Prostate gland (tissue), 2 donors: Measurements from ENCODE around the gene DDX17. TPM values are rescaled to one million over a fixed set of nuclear protein-coding genes. Genes with fewer than 3 reads are reported as not detected.

Source experiments
- DNase-seq: peaks from one replicate; pipeline ENCODE4 v3.0.0-alpha.2; 2019; ENCODE audit warnings: low spot score
- H3K27ac ChIP-seq, 2 donors: fragments of 200-600 bp; sonication (generic); 2 replicates each; pipeline ENCODE4 v1.5.1; 2017 to 2019
- H3K27me3 ChIP-seq: fragments of 200-600 bp; sonication (generic); replicated peaks from 2 replicates; pipeline ENCODE4 v1.5.1; 2019; ENCODE audit not compliant: insufficient read depth
- H3K36me3 ChIP-seq, 2 donors: fragments of 200-600 bp; sonication (generic); 1 replicate in 1 of 2; 2 replicates in 1 of 2; pipeline versions ENCODE4 v1.5.1 to v1.8.1; 2017 to 2019
- H3K4me1 ChIP-seq: fragments of 200-600 bp; sonication (generic); replicated peaks from 2 replicates; pipeline ENCODE4 v1.5.1; 2019
- H3K4me3 ChIP-seq, 2 donors: fragments of 200-600 bp; sonication (generic); 2 replicates each; pipeline ENCODE4 v1.5.1; 2017 to 2019
- H3K9me3 ChIP-seq: fragments of 200-600 bp; sonication (generic); 2 replicates; pipeline ENCODE4 v1.5.1; 2017
- POLR2A ChIP-seq: fragments of 450-650 bp; IDR thresholded peaks from one replicate; pipeline ENCODE4 v1.6.1; 2016; ENCODE audit warnings: antibody characterized with exemption, mild to moderate bottlenecking
- POLR2AphosphoS5 ChIP-seq: sonication (generic); formaldehyde crosslinking; IDR thresholded peaks from one replicate; pipeline ENCODE4 v1.6.1; 2017; ENCODE audit warnings: antibody characterized with exemption
- WGBS: methylation state at CpG from one replicate; pipeline ENCODE4 v1.1.5; 2018; 5-methylcytosine and 5-hydroxymethylcytosine counted together
- intact Hi-C: fragments of 100-400 bp; cut with DNase I; formaldehyde crosslinking; loops from one replicate; pipeline ENCODE4 v1.14.2; 2022
- total RNA-seq, 2 donors: library from RNA; depleted of rRNA; stranded (reverse); fragments of >200 nt; gene quantifications; one replicate each; pipeline ENCODE4 v1.1.0, GENCODE V29; 2016
- TF ChIP-seq, protein P1 (sequence below), 4 experiments: fragments of 200-600 bp in 2 of 4; fragments of 450-650 bp in 2 of 4; sonication (generic) in 2 of 4; IDR thresholded peaks; 1 replicate in 3 of 4; 2 replicates in 1 of 4; pipeline ENCODE4 v1.5.1; 2016 to 2019; ENCODE audit warnings: antibody characterized with exemption in 4 of 4, mild to moderate bottlenecking in 2 of 4, moderate library complexity in 2 of 4

The DDX17 gene
- total RNA-seq, 2 donors from 2014 or later = 374 to 600 TPM

DNA sequence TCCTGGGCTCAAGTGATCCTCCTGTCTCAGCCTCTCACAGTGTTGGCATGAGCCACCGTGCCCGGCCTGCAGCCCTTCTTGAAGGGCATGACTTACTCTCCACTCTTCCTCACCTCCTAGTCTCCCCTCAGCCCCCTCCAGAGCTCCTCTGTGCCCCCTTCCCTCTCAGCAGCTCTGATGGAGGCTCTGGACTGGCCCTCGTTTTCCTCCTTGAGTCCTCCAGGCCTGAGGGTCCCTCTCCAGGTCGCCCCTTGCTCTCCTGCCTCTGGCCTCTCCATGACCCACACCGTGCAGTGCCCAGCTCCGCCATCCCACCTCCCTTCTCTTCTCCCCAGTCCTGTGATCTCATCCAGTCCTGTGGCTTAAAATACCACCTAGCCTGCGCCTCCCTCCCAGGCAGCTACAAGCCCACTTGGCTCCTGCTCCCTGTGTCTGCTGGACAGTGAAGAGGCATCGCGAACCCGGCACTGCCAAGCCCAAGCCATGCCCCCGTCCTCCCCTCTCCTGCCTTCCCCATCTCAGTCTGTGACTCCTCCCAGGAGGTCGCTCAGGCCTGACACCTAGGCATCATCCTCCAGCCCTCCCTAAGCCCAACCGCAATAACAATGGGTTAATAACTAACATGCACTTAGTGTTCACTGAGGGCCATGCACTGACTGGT lies 63.0 kb downstream of the DDX17 start:
- Histone ChIP-seq H3K9me3 (no peaks in the 10 kb centered on the region), H3K27me3 (no peaks in the 10 kb centered on the region), H3K4me3 (no peak overlapping the region), H3K36me3 (no peaks in the 10 kb centered on the region), H3K4me1 (no peaks in the 10 kb centered on the region), H3K27ac (no peak overlapping the region)
- TF ChIP-seq, protein P1, sequence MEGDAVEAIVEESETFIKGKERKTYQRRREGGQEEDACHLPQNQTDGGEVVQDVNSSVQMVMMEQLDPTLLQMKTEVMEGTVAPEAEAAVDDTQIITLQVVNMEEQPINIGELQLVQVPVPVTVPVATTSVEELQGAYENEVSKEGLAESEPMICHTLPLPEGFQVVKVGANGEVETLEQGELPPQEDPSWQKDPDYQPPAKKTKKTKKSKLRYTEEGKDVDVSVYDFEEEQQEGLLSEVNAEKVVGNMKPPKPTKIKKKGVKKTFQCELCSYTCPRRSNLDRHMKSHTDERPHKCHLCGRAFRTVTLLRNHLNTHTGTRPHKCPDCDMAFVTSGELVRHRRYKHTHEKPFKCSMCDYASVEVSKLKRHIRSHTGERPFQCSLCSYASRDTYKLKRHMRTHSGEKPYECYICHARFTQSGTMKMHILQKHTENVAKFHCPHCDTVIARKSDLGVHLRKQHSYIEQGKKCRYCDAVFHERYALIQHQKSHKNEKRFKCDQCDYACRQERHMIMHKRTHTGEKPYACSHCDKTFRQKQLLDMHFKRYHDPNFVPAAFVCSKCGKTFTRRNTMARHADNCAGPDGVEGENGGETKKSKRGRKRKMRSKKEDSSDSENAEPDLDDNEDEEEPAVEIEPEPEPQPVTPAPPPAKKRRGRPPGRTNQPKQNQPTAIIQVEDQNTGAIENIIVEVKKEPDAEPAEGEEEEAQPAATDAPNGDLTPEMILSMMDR (IDR thresholded peaks at IDR 0.05) = no peak
- TF ChIP-seq POLR2AphosphoS5 = no peak
- no peak for TF ChIP-seq POLR2A
- no peak for DNase-seq
- intact Hi-C loops = no loop called here
- 69% methylated on average over 13 of the region's 13 CpGs for WGBS

DNA sequence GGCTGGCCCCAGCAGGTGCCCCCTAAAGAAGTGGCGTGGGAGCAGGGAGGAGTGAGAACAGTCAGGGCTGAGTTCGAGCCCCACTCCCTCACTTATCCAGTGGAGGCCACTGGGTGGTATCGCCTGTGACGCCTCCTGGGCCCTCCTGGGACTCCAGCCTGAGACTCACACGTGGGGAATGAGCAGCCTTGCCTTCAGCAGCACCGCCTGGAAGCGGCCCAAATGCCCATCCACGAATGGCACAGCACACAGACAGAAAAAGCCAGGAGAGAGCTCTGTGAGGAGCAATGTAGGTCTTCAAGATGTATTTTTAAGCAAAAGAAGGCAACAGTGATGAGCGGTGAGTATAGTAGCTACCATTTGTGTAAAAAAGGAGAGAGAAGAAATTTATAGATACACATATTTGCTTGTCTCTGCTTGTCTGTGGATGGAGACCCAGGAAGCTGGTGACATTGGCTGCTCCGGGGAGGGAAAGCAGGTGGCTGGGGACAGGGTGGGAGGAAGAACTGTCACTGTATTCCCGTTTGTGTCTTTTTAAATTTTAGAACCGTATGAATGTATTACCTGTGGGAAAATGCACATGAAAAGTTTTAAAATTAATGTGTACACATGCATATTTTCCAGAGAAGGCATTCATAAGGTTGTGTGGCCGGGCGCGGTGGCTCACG lies 64.4 kb downstream of the DDX17 start:
- no peak overlapping the region for H3K4me3 ChIP-seq
- H3K9me3 ChIP-seq = no peaks in the 10 kb centered on the region
- WGBS = 50% methylated on average over 16 of the region's 16 CpGs
- intact Hi-C loops = no loop called here
- no peak for DNase-seq
- no peaks in the 10 kb centered on the region for H3K4me1 ChIP-seq
- H3K27ac ChIP-seq = no peak overlapping the region
- TF ChIP-seq, protein P1 (IDR thresholded peaks at IDR 0.05) = no peak
- no peak for TF ChIP-seq POLR2A
- no peak for TF ChIP-seq POLR2AphosphoS5
- H3K27me3 ChIP-seq = no peaks in the 10 kb centered on the region
- no peaks in the 10 kb centered on the region for H3K36me3 ChIP-seq

DNA sequence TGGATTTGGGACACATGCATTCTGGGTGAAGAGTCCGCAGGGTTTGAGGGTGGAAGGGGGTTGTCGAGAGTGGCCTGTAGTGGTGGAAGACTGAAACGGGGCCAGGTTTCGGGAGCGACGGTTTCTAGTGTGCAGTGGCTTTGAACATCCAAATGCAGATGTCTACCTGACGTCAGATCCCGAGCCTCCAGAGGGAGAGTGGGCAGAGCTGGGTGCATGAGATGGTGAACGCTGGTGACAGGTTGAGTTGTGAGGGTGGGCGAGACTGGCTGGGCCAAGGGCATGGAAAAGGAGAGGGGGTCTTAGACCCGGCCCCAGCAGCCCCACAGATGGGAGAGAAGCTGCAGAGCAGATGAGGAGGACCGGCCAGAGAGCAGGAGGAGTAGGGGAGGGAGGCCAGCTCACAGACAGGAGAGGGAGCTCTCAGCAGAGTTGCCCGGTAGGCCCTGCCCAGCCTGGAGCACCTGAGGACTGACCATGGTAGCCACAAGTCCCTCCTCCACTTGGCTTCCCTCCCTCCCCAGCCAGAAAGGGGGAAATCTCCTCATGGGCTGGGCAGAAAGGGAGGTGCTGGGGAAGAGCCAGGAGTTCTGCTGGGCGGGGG lies 65.3 kb downstream of the DDX17 start:
- no peaks in the 10 kb centered on the region for H3K36me3 ChIP-seq
- no peak for DNase-seq
- no peaks in the 10 kb centered on the region for H3K9me3 ChIP-seq
- no peaks in the 10 kb centered on the region for H3K4me1 ChIP-seq
- no peaks in the 10 kb centered on the region for H3K27me3 ChIP-seq
- 89% methylated on average over 14 of the region's 14 CpGs for WGBS
- intact Hi-C loops = no loop called here
- H3K4me3 ChIP-seq = no peak overlapping the region
- TF ChIP-seq POLR2AphosphoS5 (no peak), POLR2A (no peak)
- TF ChIP-seq, protein P1 (IDR thresholded peaks at IDR 0.05) = no peak
- H3K27ac ChIP-seq = no peak overlapping the region

DNA sequence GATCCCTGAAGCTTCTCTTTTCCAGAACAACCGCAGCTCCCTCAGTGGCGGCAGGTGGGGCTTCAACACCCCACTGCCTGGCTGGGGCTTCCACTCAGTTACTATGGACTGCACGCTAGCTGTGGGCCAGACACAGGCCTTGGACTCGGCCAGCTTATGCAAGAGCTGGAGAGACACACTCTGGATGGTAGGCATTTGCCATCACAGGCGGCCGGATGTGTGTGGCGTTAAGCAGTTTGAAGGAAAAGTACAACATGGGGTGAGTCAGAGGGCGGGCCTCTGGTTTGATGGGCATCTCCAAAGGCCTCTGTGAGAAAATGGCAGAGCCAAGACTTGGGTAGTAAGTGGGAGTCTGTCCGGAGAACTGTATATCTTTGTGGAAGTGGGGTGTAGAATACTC lies 68.7 kb downstream of the DDX17 start:
- H3K36me3 ChIP-seq = no peaks in the 10 kb centered on the region
- no peak overlapping the region for H3K4me3 ChIP-seq
- no peaks in the 10 kb centered on the region for H3K9me3 ChIP-seq
- no peak overlapping the region for H3K27ac ChIP-seq
- no peaks in the 10 kb centered on the region for H3K27me3 ChIP-seq
- H3K4me1 ChIP-seq = no peaks in the 10 kb centered on the region
- 97% methylated on average over 9 of the region's 9 CpGs for WGBS
- no peak for TF ChIP-seq POLR2A
- no peak for TF ChIP-seq POLR2AphosphoS5
- TF ChIP-seq, protein P1 (IDR thresholded peaks at IDR 0.05) = no peak
- intact Hi-C loops = no loop called here
- no peak for DNase-seq
